IPS-NIHi7 (cell line): ENCODE measurements around the gene DAG1.

Source experiments
- DNase-seq: peaks from one replicate; pipeline ENCODE4 v3.0.0; 2012; ENCODE audit warnings: mixed read lengths; ENCODE audit errors: extremely low spot score

Gene DAG1

DNA sequence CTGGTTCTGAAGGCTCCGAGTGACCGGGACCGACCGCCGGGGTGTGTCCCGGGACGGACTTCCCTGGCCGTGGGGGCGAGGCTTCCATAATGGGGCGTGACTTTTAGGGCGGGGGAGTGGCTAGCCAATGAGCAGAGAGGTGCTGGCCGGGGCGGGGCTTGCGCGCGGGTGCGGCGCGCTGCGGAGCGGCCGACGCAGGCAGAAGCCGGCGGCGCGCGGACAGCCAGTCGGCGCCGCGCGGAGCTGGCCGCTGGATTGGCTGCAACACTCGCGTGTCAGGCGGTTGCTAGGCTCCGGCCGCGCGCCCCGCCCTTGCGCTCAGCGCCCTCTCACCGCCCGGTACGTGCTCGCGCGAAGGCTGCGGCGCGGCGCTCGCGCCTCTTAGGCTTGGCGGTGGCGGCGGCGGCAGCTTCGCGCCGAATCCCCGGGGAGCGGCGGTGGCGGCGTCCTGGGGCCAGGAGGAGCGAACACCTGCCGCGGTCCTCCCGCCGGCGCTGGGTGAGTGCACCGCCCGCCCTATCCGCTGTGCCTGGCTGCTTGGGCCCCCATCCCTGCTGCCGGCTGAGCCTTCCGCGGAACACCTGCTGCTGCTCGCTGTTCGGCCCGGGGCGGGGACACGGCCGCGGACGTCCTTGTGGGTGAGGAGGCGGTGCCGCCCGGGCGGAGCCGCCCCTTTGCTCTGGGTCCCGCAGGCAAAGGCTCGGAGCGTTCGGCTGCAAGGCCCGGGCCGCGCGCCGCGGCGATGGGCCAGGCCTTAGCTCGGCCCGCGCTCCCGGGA is at the start of gene DAG1:
TSS of gene DAG1 (plus strand) at position 332 of the 778 bp plus-strand sequence. CDS start 40,268 bp downstream, outside the sequence.
- peak; percentile 97 for DNase-seq

DNA sequence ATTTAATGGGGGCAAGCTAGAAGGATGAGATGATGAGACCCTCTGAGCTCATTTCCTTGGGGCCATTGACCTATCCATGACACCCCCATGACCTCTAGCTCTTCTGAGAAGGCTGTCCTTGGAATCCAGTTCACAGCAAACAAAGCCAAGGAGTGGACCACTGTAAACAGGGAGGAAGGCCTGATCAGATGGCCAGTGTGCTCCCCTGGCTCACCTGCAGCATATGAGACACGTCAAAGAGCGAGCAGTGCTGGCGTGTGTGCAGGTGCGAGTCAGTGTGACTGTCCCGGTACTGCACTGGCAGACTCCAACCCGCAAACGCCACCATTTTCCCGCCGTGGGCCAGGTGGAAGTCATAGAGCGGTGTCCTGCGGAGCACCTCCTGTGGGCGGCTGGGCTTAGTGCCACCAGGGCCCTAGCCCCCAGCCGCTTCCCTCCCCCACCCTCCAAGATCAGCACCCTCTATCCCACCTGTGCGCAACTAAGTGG is 48.1 kb upstream of the DAG1 start:
- no peak for DNase-seq

DNA sequence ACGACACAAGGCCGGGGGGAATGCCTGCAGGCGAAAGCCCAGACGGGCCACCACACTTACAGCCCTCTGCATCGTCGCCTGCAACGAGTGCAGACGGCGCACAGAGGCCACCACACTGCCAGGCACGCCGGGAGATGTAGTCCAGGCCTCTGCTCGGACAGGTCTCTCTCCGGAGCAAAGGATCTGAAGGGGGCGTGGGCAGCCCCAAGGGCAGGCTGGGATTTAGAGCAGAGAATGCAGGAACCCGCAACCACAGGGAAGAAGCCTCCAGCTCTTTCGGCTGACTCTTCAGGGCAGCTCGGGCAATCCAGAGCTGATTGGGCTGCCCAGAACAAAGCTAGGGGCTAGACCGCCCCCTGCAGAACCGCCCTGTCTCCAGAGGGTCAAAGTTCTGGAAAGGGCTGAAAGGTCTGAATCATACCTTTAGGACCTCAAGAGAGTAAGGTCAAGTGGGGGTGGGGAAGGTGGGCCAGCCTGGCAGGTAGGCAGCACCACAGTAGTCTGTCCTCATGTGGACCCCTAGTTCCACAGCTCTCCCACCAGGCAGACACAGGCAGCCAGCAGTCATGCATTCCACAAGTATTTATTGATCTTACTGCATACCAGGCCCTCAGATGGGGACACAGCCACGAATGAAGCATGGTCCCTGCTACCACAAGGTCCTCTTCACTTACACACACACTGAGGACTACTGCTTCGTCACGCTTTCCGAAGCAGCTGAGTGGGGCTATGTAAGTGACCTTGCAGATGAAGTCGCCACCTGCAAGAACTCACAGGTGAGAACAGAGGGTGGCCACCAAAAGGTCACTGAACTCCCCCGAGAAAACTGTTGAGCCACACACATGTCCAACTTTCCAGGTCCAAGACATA is 47.5 kb upstream of the DAG1 start, which contains the start of gene AMT:
TSS of gene AMT (minus strand) at position 95 of the 870 bp plus-strand sequence. CDS start at position 72, 23 bp downstream.
- DNase-seq: peak; percentile 96

DNA sequence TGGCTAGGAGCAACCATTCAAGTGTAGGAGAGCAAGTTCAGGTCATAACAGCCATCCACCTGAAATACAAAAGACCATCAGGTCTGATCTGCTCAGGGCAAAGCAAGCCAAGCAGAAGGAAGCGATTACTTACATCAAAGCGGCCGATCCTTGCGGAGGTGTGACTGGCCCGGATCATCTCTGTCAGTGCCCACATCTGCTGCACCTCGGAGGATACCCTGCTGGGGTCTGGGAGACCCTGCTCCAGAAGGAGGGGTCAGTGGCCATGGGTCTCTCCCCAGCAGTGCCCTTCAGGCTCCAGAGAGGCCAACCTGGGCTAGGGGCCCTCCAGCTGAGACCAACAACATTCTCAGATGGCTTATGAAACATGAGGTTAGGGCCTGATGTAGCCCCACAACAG is 45.3 kb upstream of the DAG1 start:
- no peak for DNase-seq

DNA sequence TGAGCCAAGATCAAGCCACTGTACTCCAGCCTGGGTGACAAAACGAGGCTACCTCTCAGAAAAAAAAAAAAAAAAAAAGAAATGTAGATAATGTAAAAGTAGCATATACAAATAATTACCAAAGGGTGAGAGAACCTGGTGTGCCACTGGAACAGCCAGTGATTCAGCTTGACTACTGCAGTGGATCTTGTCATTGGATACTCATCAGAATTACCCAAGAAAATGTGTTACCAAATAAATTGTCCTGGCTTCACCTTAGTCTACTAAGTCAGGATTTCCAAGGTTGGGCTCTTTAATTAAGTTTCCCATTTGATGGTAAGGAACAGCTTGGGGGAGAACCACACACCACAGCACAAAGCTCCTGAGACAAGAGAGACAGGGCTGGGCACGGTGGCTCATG is 42.5 kb upstream of the DAG1 start:
- no peak for DNase-seq

DNA sequence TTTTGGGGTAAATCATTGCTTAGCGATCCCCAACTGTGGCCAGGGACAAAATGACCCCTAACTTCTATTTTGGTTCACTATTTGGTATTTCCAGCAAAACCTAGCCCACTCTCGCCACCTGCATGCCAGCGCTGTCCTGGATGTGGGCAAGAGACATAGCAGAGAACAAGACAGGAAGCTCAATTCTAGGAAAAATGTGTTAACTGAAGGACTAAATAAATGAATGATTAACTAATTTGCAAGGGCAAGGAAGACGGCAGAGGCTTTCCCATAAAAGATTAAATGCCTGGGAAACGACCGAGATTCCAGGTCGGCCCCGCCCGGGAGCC is 41.4 kb upstream of the DAG1 start:
- DNase-seq: no peak

DNA sequence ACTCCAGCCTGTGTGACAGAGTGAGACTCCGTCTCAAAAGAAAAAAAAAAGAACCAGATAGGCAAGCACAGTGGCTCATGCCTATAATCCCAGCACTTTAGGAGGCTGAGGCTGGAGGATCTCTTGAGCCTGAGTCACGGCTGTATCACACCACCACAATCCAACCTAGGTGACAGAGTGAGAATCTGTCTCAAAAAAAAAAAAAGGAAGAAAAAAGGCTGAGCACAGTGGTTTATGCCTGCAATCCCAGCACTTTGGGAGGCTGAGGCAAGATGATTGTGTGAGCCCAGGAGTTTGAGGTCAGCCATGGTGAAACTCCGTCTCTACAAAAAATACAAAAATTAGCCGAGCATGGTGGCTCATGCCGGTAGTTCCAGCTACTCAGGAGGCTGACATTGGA is 35.3 kb upstream of the DAG1 start:
- DNase-seq: no peak

DNA sequence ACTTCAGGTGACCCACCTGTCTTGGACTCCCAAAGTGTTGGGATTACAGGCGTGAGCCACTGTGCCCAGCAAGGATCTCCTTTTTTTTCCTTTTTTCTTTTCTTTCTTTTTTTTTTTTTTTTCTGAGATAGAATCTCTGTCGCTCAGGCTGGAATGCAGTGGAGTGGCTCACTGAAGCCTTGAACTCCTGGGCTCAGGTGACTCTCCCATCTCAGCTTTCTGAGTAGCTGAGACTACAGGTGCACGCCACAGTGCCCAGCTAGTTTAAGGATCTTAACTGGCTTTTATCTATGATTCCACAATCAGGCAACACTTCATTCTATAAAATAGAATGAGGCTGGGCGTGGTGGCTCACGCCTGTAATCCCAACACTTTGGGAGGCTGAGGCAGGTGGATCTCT is 24.7 kb upstream of the DAG1 start:
- DNase-seq: no peak

DNA sequence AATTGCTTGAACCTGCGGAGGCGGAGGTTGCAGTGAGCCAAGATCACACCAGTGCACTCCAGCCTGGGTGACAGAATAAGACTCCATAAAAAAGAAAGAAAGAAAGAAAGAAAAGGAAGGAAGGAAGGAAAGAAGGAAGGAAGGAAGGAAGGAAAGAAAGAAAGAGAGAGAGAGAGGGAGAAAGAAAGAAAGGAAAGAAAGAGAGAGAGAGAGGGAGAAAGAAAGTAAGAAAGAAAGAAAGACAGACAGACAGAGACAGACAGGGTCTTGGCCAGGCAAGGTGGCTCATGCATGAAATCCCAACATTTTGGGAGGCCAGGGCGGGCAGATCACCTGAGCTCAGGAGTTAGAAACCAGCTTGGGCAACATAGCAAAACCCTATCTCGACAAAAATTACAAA is 16.4 kb upstream of the DAG1 start:
- DNase-seq: no peak

DNA sequence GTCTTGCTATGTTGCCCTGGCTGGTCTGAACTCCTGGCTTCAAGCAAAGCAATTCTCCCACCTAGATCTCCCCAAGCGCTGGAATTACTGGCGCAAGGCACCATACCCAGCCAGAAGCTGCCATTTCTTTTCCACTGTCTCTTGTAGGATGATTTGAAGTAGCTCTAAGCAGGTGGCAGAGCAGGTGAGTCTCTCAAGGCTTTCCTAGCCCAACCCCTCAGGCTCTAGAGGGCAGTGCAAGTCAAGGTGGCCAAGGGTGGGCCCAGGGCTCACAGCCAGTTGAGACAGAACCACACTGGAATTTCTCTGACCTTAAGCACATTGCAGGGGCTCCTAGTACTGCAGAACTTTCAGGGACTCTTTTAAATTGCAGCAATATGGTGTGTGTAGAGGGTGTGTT is 15.6 kb upstream of the DAG1 start:
- peak; percentile 82 for DNase-seq

DNA sequence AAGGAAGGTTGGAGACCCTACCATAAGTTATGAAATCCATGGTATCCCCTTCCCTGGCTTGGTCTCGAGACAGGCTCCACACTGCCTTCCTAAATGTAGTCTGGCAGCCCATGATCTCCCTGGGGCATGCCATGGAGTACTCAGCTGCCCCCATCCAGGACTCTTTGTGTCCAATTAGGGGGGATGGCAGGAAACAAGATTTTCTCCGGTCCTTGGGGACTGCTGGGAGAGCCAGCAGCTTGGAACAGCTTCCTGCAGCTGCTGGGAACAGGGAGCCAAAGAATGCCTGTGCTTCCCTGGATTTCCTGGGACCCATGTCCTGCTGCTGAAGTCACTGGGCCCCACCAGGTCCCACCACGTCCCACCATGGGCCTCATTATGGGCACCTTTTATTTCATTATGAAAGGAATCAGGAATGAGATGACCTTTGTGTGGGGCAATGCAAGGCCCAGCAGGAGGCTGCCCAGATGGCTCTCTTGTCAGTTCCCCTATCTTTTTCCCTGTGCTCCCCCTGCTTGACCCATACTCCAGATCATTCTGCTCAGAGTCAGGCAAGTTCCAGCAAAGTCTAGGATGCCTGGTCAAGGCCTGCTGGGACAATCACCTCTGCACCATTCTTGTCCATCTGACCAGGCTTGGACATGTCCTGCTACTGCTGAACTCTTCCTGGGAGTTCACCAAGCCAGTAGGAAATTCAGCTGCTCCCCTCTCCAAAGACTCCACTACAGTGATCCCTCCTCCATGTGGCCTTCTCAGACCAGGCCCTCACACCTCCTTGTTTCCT is 15.0 kb upstream of the DAG1 start:
- DNase-seq: peak; percentile 8

DNA sequence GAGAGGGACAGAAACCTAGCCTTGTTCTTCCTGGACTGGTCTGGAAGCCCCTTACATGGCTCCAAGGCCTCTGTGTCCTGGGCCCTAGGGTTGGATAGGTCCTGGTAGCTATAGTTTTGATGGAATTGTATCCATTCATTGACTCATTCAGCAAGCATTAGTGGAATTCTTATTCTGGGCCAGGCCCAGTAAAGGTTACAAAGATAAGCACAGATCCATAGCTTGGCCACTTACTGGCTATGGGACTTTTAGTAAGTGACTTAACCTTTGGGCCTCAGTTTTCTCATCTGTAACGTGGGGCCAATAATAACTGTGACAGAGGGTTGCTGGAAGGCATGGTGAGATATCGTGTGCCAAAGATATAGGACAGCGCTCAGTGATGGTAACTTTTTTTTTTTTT is 13.6 kb upstream of the DAG1 start:
- no peak for DNase-seq

DNA sequence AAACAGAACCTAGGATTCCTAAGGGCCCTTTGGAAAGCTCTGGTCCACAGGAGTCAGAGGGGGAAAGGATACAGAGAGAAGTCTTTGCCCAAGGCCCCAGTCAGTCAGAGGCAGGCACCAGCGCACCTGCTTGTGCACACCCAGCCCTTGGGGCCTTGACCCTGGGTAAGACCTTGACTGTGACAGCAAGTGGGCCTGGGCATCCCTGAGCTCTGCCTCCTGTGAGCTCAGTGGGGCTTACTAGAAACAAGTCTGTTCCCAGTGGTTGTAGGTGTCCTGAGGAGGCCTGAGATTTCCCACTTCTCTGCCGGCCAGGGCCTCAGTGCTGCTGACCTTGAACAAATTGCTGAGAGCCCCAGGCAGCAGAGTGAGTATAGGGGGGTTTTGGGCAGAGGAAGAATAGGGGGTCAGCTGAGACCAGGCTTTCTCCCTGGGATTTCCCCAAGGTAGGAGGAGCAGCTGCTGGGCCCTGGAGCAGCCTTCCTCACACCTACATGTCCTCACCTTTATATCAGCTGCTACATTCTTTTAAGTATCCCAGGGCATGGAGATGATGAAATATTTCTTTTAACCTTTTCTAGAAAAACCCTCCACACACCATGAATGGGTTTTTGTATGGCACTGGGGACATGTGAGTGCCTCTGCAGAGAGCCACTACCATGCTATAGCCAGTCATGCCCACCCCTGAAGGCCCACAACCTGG is 9.7 kb upstream of the DAG1 start:
- DNase-seq: no peak

DNA sequence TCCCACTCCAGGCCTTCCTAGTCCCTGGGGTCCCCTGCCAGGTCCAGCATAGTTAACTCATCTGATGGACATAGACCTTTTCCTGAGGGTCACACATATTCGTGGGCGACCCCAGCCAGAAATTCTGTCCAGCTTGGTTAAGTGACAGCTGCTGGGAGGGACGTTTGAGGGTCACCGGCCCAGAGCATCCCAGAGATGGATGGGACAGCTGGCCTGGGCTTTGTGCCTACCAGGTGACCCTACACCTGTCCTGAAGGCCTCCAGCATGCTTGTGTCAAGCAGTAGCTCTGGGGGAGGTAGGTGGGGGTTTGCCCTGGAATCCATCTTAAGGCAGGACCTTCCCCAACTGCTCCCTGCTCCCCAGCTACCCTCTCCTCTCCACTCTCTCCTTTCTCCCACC is 9.1 kb upstream of the DAG1 start:
- no peak for DNase-seq

DNA sequence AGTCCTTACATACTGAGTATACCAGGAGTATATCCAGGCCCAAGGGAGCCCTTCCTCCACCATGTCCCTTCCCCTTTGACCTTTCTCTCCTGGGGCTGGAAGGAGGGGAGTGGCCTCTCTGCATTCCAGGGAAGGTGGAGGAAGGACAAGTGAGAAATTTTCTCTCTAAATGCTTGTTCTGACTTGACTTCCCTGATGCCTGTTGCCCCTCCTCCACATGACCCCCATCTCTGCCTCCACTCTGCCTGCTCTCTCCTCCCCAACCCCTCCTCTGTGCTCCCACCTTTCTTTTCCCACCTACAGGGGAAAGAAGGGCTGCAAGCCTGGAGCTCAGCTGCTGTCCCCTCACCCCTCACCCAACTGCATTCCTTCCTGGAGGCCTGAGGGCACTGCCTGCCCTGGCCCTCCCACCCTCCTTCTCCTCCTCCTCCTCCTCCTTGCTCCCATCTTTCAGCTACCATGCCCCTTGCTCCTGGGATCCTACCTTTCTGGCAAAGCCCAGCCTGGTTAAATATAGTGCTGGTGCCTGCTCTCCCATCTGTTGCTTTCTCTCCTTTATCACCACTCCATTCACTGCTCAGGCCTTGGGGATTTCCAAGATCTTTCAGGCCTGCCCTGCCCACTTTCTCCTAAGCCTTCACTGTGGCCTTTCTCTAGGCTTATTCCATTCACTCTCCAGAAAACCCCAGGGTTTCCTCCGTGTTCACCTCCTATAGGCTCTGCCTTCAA is 8.5 kb upstream of the DAG1 start:
- DNase-seq: peak; percentile 64

DNA sequence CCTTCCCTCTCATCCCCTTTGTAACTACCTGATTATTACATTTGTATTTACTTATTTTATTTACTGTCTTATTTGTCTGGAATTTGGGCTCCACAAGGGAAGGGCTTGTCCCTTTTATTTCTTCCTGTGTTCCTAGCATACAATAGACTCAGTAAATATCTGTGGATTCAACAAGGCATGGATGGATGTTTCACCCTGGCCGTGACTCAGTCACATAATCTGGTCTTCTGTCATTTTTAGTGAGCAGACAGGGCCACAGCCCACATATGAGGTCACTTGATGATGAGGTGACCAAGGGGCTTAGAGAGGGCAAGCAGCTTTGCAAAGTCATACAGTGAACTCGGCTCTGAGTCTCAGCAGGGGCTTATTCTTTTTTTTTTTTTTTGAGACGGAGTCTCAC is 7.8 kb upstream of the DAG1 start:
- DNase-seq: no peak

DNA sequence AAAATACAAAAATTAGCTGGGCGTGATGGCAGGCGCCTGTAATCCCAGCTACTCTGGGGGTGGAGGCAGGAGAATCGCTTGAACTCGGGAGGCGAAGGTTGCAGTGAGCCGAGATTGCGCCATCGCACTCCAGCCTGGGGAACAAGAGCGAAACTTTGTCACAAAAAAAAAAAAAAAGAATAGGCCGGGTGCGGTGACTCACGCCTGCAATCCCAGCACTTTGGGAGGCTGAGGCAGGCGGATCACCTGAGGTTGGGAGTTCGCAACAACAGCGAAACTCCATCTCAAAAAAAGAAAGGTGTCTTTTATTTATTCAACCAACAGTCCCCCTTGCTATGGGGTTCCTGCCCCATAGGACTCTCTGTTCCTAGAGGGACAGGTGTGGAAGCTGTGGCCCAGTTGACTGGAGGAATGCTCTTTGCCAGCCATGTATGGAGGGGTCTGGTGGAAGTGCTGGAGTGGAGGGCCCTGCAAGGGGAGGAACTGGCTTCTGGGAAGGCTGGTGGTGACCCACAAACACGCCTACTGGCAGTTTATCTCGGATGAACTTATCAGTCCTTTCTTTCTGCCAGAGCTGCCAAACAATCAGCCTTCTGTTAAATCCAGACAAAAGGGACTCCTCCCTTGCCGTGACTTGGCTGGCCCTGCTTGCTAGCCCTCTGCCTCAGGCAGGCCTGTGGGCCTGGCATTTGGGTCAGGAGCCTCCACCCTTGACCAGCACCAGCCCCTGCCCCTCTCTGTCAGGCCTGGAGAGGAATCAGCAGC is 4.6 kb upstream of the DAG1 start:
- DNase-seq: no peak

DNA sequence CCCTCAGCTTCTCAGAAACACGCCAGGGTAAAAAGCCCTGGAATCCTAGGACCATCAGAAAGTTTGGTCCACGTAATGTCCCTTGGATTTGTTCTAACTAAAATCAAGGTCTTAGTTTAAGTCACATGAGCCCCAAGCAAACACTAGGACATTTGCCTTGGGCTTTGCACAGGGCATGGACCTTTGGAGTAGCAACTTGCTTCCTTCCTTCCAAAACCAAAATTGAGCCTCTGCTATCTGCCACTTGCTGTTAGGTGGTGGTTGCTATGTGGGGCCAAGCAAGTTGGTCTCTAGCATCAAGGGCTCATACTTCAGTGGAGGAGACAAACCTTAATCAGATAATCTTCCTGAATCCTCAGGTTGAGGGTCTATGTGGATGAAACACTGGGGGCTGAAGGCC is 4.0 kb upstream of the DAG1 start:
- DNase-seq: no peak

DNA sequence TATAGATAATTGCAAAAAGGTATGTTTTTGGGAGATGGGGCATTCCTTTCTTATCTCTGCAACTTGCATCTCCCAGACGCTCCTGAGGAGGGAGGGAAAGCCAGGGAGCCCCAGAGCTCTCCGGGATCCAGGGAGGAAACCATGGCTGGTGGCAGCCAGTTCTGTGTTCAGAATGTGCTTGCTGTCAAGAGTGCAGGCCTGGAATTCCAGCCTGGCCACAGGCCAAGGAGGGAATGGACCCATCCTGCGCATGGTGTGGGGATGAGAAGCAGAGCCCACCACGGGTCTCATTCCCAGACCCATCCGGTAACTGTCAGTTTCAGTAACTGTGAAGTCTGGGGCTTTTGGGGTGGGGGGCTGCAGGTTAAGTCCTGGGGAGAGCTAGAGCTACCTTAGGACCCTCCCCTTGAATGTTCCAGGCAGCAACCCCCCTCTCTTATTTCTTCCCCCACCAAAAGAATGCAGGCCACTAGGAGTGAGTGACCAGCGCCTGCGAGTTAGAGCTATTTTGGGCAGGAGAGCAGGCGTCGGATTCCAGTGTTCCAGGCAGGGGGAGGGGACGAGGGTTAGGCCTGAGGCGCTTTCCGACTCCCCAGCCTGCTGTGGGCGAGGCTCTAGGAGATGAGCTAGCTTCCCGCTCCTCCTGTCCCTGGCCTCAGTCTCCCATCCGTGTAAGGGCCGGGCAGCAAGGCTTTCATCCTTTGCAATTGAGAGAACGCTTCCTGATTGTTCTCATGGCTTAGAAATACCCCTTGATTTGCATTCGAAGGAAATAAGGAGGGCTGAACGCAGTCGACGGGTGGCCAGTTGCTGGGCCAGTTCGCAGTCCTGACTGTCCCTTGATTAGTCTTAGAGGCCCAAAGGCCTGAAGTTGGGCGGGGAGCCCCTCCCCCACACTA is 781 bp upstream of the DAG1 start:
- peak; percentile 61 for DNase-seq
